Motor neuron (in vitro differentiated cells): ENCODE results near the gene SLC25A30. TPM values are rescaled to one million over a fixed set of nuclear protein-coding genes. Genes with fewer than 3 reads are reported as not detected.

Source experiments
- ATAC-seq, 8 experiments: fragments of 200-7000 bp; cut with Tn5 transposase; replicated peaks in 6 of 8; 2 replicates each; pipeline ENCODE4 v1.8.0; 2021; ENCODE audit warnings: mild to moderate bottlenecking in 8 of 8, moderate library complexity in 8 of 8
- H3K27ac ChIP-seq, 2 donors: fragments of 250-450 bp; sonication (Bioruptor Pico); 2 replicates each; pipeline ENCODE4 v1.9.0; 2021; ENCODE audit warnings: antibody characterized with exemption in 2 of 2, mild to moderate bottlenecking in 2 of 2, moderate library complexity in 1 of 2
- H3K4me1 ChIP-seq, 2 donors: fragments of 250-450 bp; sonication (Bioruptor Pico); replicated peaks in 1 of 2; 2 replicates each; pipeline ENCODE4 v1.6.1; 2021; ENCODE audit warnings: antibody characterized with exemption in 2 of 2, mild to moderate bottlenecking in 2 of 2, moderate library complexity in 1 of 2
- H3K4me3 ChIP-seq, 5 donors: fragments of 250-450 bp; sonication (Bioruptor Pico); 2 replicates each; pipeline ENCODE4 v1.9.0; 2021; ENCODE audit warnings: antibody characterized with exemption in 5 of 5, mild to moderate bottlenecking in 5 of 5, moderate library complexity in 4 of 5
- WGBS, 10 experiments: fragments of 450-650 bp; shearing (Covaris generic); methylation state at CpG; one replicate each; pipeline ENCODE4 v1.0.0; 2022; 5-methylcytosine and 5-hydroxymethylcytosine counted together
- in situ Hi-C, 9 experiments: fragments of 400-800 bp; cut with MboI; loops; one replicate each; pipeline ENCODE4 v1.15.0; 2021; ENCODE audit warnings: low sequenced_read_pairs in 9 of 9, low pct_unique_long_range_greater_than_20kb in 2 of 9; ENCODE audit not compliant: unreplicated experiment in 9 of 9
- total RNA-seq, 8 experiments: library from RNA; unstranded; fragments of 300-600 nt; gene quantifications; 2 replicates each; pipeline versions ENCODE4 v1.2.3 to v1.2.4, GENCODE V29; 2022

The SLC25A30 gene, protein sequence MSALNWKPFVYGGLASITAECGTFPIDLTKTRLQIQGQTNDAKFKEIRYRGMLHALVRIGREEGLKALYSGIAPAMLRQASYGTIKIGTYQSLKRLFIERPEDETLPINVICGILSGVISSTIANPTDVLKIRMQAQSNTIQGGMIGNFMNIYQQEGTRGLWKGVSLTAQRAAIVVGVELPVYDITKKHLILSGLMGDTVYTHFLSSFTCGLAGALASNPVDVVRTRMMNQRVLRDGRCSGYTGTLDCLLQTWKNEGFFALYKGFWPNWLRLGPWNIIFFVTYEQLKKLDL
- total RNA-seq = 10 to 100 TPM in 3 of 8 experiments, 1 to 10 TPM in 5; 2.8 to 12.1 (median 6.6) TPM

GRCh38 chr13:45417790-45418534 is at the start of gene SLC25A30:
TSS of gene SLC25A30 (minus strand) at chr13:45418373. CDS start at chr13:45411425, 6,948 bp downstream.
- 0 to 4% (median 1%) methylated on average over 1 to 28 of the region's 64 CpGs; no CpG with 5 or more reads in 3 of the 10 experiments for WGBS, 10 experiments
- ATAC-seq = peak; percentile 88 to 99 (median 96)
- in situ Hi-C loops = no loop called here
- Histone ChIP-seq H3K4me3 (peak within 1 kb of the TSS; percentile 56 to 93 (median 82)), H3K27ac (peak within 1 kb of the TSS in 1 of 2 donors; percentile 10), H3K4me1 (peaks cover 10 to 18% of the 10 kb centered on the region in 2 donors)

DNA sequence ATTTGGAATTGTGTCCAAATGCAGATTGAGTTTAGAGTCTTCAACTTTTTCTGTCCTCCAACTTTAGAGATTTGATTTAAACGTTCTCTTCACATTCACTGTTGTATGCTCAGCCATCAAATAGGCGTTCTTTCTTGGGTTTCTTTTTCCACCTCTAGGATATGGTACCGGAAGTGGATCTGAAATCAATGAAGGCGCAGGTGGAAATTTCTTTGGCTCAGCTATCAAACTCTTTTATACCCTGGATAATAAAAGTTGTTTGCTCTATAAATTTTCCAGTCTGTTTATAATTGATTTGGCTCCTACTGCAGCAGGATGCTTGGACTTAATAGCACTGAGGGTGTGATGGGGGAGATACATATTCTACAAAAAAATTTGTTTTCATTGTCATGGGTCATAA is 48.2 kb upstream of the SLC25A30 start:
- H3K4me3 ChIP-seq = peak overlapping the region; percentile 80 to 98 (median 97)
- no peak for ATAC-seq
- in situ Hi-C loops = no loop called here
- 68 to 100% (median 82%) methylated on average over 1 to 4 of the region's 4 CpGs; no CpG with 5 or more reads in 1 of the 10 experiments for WGBS, 10 experiments
- peak overlapping the region in 1 of 2 donors; percentile 99 for H3K27ac ChIP-seq
- peaks cover 16 to 28% of the 10 kb centered on the region in 2 donors for H3K4me1 ChIP-seq

GRCh38 chr13:45464687-45465453 is 46.7 kb upstream of the SLC25A30 start, which contains the start of gene COG3:
TSS of gene COG3 (plus strand) at chr13:45464939. CDS start at chr13:45465037, 98 bp downstream.
- Histone ChIP-seq H3K27ac (peak within 1 kb of the TSS; percentile 98 to 99), H3K4me1 (peaks cover 16 to 28% of the 10 kb centered on the region in 2 donors), H3K4me3 (peak within 1 kb of the TSS; percentile 80 to 98 (median 97))
- in situ Hi-C loops = no loop called here
- ATAC-seq = peak; percentile 92 to 97 (median 93)
- WGBS, 10 experiments = 0 to 3% (median 0%) methylated on average over 1 to 30 of the region's 63 CpGs; no CpG with 5 or more reads in 4 of the 10 experiments

DNA sequence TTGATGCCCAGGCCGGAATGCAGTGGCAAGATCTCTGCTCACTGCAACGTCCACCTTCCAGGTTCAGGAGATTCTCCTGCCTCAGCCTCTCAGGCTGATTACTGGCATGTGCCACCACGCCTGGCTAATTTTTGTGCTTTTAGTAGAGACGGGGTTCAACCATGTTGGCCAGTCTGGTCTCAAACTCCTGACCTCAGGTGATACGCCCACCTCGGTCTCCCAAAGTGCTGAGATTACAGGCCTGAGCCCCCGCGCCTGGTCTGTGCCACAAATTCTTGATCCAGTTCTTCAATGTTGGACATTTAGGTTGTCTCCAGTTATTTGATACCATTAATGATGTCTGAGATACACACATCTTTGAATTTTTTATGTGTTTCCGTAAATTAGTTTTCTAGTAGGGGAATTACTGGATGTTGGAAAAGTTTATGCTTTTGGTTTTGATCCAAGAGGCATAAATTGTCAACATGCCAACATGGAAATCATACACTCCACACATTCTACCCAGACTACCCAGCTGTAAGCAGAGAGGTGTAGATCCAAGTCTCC is 46.0 kb upstream of the SLC25A30 start:
- in situ Hi-C loops = no loop called here
- Histone ChIP-seq H3K4me3 (peak overlapping the region; percentile 80 to 98 (median 97)), H3K4me1 (peaks cover 16 to 28% of the 10 kb centered on the region in 2 donors), H3K27ac (peak overlapping the region; percentile 64 to 89)
- no peak for ATAC-seq
- 20 to 98% (median 86%) methylated on average over 1 to 9 of the region's 9 CpGs; no CpG with 5 or more reads in 1 of the 10 experiments for WGBS, 10 experiments

DNA sequence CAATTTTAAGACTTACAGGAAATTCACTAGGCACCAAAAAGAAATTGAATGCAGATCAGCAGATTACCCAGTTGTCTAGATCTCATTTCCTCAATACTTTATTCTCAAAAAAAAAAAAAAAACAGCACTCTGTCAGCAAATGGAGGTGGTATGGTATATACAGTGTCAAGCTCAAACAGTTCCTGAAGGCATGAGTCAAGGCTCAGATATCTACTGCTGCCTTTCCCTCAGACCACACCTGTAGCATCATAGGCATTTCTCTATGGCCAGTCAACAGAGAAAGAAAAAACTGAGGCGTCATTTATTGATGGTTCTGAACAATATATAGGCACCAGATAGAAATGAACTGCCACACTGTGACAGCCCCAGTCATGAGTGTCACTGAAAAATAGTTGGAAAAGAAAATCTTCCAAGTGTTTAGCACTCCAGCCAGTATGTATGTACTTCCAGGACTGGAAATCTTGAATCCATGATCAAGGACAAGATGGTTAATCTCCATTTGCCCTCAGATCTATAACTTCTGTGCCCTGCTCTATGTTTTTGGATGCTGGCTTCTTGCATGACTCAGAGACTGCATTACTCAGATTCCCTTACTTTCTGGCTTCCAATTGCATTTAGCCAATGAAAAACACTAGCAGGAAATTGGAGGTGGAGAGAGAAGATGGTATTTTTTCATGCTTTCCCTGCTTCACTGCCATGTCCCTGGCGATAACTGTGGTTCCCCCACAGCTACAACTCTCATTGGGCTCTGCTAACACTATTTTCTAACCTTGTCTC is 38.2 kb upstream of the SLC25A30 start:
- WGBS, 10 experiments = 50 to 93% (median 67%) methylated on average over 1 to 2 of the region's 2 CpGs; no CpG with 5 or more reads in 5 of the 10 experiments
- no peaks in the 10 kb centered on the region for H3K4me1 ChIP-seq
- H3K4me3 ChIP-seq = no peak overlapping the region
- ATAC-seq = no peak
- in situ Hi-C loops = no loop called here
- H3K27ac ChIP-seq = no peak overlapping the region

GRCh38 chr13:45454204-45454603 is 36.0 kb upstream of the SLC25A30 start:
- Histone ChIP-seq H3K4me3 (no peak overlapping the region), H3K27ac (no peak overlapping the region), H3K4me1 (no peaks in the 10 kb centered on the region)
- ATAC-seq = no peak
- 50 to 90% (median 80%) methylated on average over 1 to 5 of the region's 7 CpGs; no CpG with 5 or more reads in 3 of the 10 experiments for WGBS, 10 experiments
- in situ Hi-C loops = no loop called here

DNA sequence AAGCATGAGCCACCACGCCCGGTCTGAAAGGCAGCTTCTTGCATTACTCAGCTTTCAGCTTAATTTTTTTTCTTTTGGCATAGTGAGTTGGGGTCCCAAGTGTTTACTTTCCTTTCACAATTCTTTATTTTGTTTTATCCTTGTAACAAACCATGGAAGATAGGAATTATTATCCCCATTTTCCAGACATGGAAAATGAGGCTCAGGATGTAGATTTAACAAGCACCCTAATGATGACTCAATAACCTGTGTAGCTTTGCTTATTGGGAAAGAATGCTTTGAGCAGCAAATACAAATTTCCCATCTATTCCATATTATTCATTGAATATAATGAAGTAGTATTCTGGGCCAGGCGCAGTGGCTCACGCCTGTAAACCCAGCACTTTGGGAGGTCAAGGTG is 33.1 kb upstream of the SLC25A30 start:
- 58 to 100% (median 100%) methylated on average over 1 to 4 of the region's 4 CpGs; no CpG with 5 or more reads in 2 of the 10 experiments for WGBS, 10 experiments
- in situ Hi-C loops = no loop called here
- no peak for ATAC-seq
- H3K27ac ChIP-seq = no peak overlapping the region
- H3K4me3 ChIP-seq = no peak overlapping the region
- H3K4me1 ChIP-seq = peaks cover 8 to 11% of the 10 kb centered on the region in 2 donors

GRCh38 chr13:45448965-45449559 is 30.9 kb upstream of the SLC25A30 start:
- in situ Hi-C loops = no loop called here
- Histone ChIP-seq H3K4me1 (peaks cover 8 to 11% of the 10 kb centered on the region in 2 donors), H3K4me3 (no peak overlapping the region), H3K27ac (no peak overlapping the region)
- WGBS, 10 experiments = 100% methylated on average over 1 of the region's 1 CpG; no CpG with 5 or more reads in 4 of the 10 experiments
- no peak for ATAC-seq

DNA sequence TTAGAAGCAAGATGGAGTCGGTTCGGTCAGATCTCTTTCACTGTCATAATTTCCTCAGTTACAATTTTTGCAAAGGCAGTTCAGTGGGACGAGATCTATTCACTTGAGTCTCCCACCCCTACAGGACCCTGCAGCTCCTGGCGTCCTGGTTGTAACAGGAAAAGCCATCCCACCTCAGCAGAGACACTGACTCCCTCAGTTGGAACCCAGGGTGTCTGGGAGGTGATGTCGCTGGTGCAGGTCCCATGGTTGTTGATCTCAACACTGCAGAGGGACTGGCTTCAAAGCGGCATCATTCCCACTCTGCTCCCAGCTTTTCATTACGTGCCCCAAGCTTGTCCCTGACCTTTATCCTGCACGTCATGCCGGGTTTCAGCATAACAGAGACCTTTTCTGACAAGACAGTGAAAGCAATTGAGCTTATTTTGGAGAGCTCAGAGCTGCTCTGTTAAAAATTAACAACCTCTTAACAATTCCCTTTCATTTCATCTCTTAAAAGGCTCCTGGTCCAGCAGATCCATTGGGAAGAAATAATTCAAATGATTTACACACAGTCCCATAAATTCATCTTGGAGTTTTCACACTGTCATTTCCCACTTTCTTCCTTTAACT is 29.0 kb upstream of the SLC25A30 start:
- peak overlapping the region in 1 of 2 donors; percentile 47 for H3K27ac ChIP-seq
- no peak overlapping the region for H3K4me3 ChIP-seq
- ATAC-seq = peak in 5 of 8 experiments; percentile 16 to 64 (median 53)
- H3K4me1 ChIP-seq = peaks cover 8 to 11% of the 10 kb centered on the region in 2 donors
- 18 to 85% (median 40%) methylated on average over 1 to 9 of the region's 9 CpGs; no CpG with 5 or more reads in 3 of the 10 experiments for WGBS, 10 experiments
- in situ Hi-C loops = no loop called here

GRCh38 chr13:45446181-45446580 is 28.0 kb upstream of the SLC25A30 start:
- peak in 3 of 8 experiments; percentile 69 to 95 (median 95) for ATAC-seq
- 20 to 87% (median 60%) methylated on average over 1 to 7 of the region's 7 CpGs; no CpG with 5 or more reads in 3 of the 10 experiments for WGBS, 10 experiments
- in situ Hi-C loops = no loop called here

GRCh38 chr13:45445053-45445452 is 26.9 kb upstream of the SLC25A30 start:
- no peak overlapping the region for H3K27ac ChIP-seq
- in situ Hi-C loops = no loop called here
- peaks cover 8 to 11% of the 10 kb centered on the region in 2 donors for H3K4me1 ChIP-seq
- no peak overlapping the region for H3K4me3 ChIP-seq
- no peak for ATAC-seq
- 20 to 100% (median 76%) methylated on average over 1 to 4 of the region's 6 CpGs; no CpG with 5 or more reads in 2 of the 10 experiments for WGBS, 10 experiments

More at GRCh38 chr13:45446181-45446580, 28.0 kb upstream of the SLC25A30 start:
- H3K4me3 ChIP-seq = no peak overlapping the region
- no peak overlapping the region for H3K27ac ChIP-seq
- H3K4me1 ChIP-seq = peaks cover 8 to 11% of the 10 kb centered on the region in 2 donors
